ENCODE data around the gene PEA15. TPM values are rescaled to one million over a fixed set of nuclear protein-coding genes. Genes with fewer than 3 reads are reported as not detected.
A peak's percentile ranks its signal among the peaks of the same experiment; 100 is the strongest.

The PEA15 gene
- total RNA-seq, 1 experiment from 2014 or later: 56.3 TPM

GRCh38 chr1:160200786-160201185 lies 4.4 kb upstream of the PEA15 start:
- POLR2A ChIA-PET: no interaction called here
- no peaks in the 10 kb centered on the region for H3K9me3 Mint-ChIP-seq
- H3K36me3 Mint-ChIP-seq: no peaks in the 10 kb centered on the region
- TF ChIP-seq USF1 (CRISPR knock-in tag; IDR thresholded peaks at IDR 0.05) (no peak), ZNF121 (CRISPR knock-in tag; IDR thresholded peaks at IDR 0.05) (no peak), NR1H2 (CRISPR knock-in tag; IDR thresholded peaks at IDR 0.05) (no peak), FOXP1 (CRISPR knock-in tag; IDR thresholded peaks at IDR 0.05; ENCODE audit: borderline replicate concordance) (no peak), RORB (CRISPR knock-in tag; IDR thresholded peaks at IDR 0.05) (no peak), GTF2I (CRISPR knock-in tag; conservative IDR thresholded peaks at IDR 0.05) (no peak), CREM (CRISPR knock-in tag; IDR thresholded peaks at IDR 0.05) (no peak), ETV6 (CRISPR knock-in tag; IDR thresholded peaks at IDR 0.05) (no peak), ZNF232 (CRISPR knock-in tag; IDR thresholded peaks at IDR 0.05) (no peak), CDX4 (CRISPR knock-in tag; IDR thresholded peaks at IDR 0.05; ENCODE audit: borderline replicate concordance) (no peak), ZNF138 (CRISPR knock-in tag; conservative IDR thresholded peaks at IDR 0.05) (no peak), PRRX2 (CRISPR knock-in tag; IDR thresholded peaks at IDR 0.05) (no peak), ZNF396 (CRISPR knock-in tag; IDR thresholded peaks at IDR 0.05; ENCODE audit: borderline replicate concordance) (no peak), PREB (CRISPR knock-in tag; IDR thresholded peaks at IDR 0.05; ENCODE audit: borderline replicate concordance) (no peak), ATF1 (CRISPR knock-in tag; IDR thresholded peaks at IDR 0.05) (no peak), IRF1 (CRISPR knock-in tag; IDR thresholded peaks at IDR 0.05) (no peak), ZNF425 (CRISPR knock-in tag; conservative IDR thresholded peaks at IDR 0.05) (no peak)
- DNase-seq (ENCODE audit: low spot score) (no peak), ATAC-seq (no peak)
- no peak overlapping the region for H3K27ac Mint-ChIP-seq
- peaks cover 11% of the 10 kb centered on the region for H3K4me1 Mint-ChIP-seq
- CTCF ChIA-PET: interaction anchor here (1.1 kb wide), 1 partner anchor 19 kb away, joined by 3 read pairs; no protein-coding TSS in a partner anchor
- no peaks in the 10 kb centered on the region; the same call in 1 of the 2 replicates for H3K27me3 Mint-ChIP-seq (ENCODE audit: low read depth)
- H3K4me3 Mint-ChIP-seq: no peak overlapping the region

- peak overlapping the region; percentile 77 for H3K4me3 Mint-ChIP-seq
- H3K4me1 Mint-ChIP-seq: peaks cover 48% of the 10 kb centered on the region
- peaks cover 3% of the 10 kb centered on the region; the same call in 1 of the 2 replicates for H3K36me3 Mint-ChIP-seq
- H3K27me3 Mint-ChIP-seq (ENCODE audit: low read depth): no peaks in the 10 kb centered on the region; the same call in 1 of the 2 replicates
- H3K9me3 Mint-ChIP-seq: no peaks in the 10 kb centered on the region
- DNase-seq (ENCODE audit: low spot score) (no peak), ATAC-seq (no peak; the same call in 1 of the 2 replicates)
- CTCF ChIA-PET: interaction anchor here (0.6 to 8.9 kb wide), 6 partner anchors 11 to 172 kb away, joined by 3 to 85 read pairs (median 5); partner anchors contain the start of gene CASQ1
- H3K27ac Mint-ChIP-seq: no peak overlapping the region
- TF ChIP-seq SMAD4 (CRISPR knock-in tag; IDR thresholded peaks at IDR 0.05): no peak
- TF ChIP-seq ZNF138 (CRISPR knock-in tag; conservative IDR thresholded peaks at IDR 0.05): no peak
- TF ChIP-seq FOXP4 (CRISPR knock-in tag; IDR thresholded peaks at IDR 0.05): no peak
- TF ChIP-seq HMGA2 (CRISPR knock-in tag; IDR thresholded peaks at IDR 0.05): no peak
- TF ChIP-seq SMAD3 (CRISPR knock-in tag; IDR thresholded peaks at IDR 0.05; ENCODE audit: borderline replicate concordance): no peak
- no peak for TF ChIP-seq ZNF121 (CRISPR knock-in tag; IDR thresholded peaks at IDR 0.05)
- no peak for TF ChIP-seq FOXJ3 (CRISPR knock-in tag; IDR thresholded peaks at IDR 0.05; ENCODE audit: borderline replicate concordance)
- POLR2A ChIA-PET: interaction anchor here (1.0 to 1.1 kb wide), 2 partner anchors 15 to 35 kb away, joined by 3 read pairs; no protein-coding TSS in a partner anchor
These were observed 500 bp upstream of the PEA15 start for GRCh38 chr1:160204526-160205241.
